ENCODE measurements around the gene OLFM1.

DNA sequence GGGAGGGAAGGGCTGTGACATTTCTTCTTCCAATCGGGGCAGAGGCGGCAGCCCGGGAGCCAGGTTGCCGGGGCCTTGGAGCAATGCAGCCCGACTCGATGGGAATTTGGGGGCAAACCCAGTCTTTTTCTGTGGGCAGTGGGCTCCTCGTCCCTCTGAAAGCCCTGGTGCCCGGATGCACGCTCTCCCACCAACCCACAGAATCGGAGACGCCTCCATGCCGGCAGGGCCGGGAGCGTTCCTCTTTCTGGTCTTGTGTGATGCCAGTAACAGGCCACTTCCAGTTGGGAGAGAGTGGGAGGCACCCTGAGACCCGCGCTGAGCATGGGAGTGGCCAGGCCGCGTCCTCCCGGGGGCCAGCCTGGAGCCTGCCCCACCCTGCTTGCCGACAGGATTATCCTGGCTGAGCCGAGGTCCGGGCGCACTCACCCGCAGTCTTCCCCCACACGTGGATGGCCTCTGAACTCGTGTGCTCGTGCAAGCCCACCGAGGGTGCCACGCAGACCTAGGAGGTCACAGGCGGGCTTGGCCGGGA is 17.8 kb downstream of the OLFM1 start:
- TF ChIP-seq, protein P1, sequence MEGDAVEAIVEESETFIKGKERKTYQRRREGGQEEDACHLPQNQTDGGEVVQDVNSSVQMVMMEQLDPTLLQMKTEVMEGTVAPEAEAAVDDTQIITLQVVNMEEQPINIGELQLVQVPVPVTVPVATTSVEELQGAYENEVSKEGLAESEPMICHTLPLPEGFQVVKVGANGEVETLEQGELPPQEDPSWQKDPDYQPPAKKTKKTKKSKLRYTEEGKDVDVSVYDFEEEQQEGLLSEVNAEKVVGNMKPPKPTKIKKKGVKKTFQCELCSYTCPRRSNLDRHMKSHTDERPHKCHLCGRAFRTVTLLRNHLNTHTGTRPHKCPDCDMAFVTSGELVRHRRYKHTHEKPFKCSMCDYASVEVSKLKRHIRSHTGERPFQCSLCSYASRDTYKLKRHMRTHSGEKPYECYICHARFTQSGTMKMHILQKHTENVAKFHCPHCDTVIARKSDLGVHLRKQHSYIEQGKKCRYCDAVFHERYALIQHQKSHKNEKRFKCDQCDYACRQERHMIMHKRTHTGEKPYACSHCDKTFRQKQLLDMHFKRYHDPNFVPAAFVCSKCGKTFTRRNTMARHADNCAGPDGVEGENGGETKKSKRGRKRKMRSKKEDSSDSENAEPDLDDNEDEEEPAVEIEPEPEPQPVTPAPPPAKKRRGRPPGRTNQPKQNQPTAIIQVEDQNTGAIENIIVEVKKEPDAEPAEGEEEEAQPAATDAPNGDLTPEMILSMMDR (IDR thresholded peaks at IDR 0.05; ENCODE audit: insufficient read depth, low read length) = no peak
- no peak for TF ChIP-seq POLR2AphosphoS5 (IDR thresholded peaks at IDR 0.05; ENCODE audit: low read depth)
- TF ChIP-seq SPI1 (IDR thresholded peaks at IDR 0.05; ENCODE audit: borderline replicate concordance, low read depth) = no peak

Measured in HL-60 (cell line).